GM19452 (cell line): ENCODE measurements around the gene RAPGEF4.

Experiments
- ATAC-seq: cut with Tn5 transposase; IDR thresholded peaks from one replicate; pipeline ENCODE4 v1.9.1; 2021; ENCODE audit not compliant: unreplicated experiment

Gene RAPGEF4

DNA sequence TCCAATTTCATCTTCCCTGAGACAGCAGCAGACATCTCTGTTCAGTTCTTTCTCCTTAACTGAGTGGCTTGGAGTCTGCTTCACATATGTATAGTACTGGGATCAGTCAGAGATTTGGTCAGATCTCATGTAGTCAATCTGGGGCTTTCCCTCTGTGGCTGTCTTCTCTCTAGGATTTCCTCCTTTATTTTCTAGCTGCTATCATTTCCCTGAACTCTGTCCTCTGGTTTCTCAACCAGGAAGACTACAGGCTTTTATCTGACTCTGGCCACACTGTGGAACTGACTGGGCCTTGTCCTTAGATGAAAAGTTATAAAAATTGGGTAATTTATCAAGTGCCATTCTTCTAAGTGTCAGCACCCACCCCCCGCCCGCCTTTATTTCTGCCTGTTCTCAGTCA lies 121.0 kb downstream of the RAPGEF4 start:
- no peak for ATAC-seq

DNA sequence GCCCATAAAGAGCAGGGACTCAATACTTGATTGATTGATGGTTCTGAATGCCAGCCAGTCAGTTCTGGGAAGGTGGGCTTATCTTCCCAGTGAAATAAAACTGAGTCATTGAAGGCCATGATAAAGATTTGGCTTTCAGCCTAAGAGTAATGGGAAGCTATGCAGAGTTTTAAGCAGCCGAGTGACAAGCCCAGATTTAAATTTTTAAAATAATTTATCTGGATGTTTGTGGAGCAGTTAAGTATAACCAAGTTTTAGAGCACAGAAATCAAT lies 122.8 kb downstream of the RAPGEF4 start:
- no peak for ATAC-seq

GRCh38 chr2:172859581-172860335 lies 124.1 kb downstream of the RAPGEF4 start:
- no peak for ATAC-seq

DNA sequence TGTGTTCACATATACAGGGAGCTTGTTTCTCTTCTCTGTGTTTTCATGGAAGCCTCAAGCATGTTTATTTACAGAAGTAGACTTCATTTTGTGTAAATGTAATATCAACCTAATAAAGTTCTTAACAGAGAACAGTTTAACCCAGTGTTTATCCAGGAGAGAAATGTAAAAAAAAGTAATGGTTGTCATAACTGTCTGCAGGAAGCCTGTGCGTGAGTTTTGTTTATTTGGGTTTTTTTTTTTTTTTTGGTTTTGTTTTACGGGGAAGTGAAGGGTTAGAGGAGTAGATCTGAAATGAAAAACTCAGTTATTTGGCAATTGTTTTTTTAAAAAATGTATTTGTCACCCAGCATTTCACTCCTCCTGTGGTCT lies 124.7 kb downstream of the RAPGEF4 start:
- ATAC-seq = no peak

DNA sequence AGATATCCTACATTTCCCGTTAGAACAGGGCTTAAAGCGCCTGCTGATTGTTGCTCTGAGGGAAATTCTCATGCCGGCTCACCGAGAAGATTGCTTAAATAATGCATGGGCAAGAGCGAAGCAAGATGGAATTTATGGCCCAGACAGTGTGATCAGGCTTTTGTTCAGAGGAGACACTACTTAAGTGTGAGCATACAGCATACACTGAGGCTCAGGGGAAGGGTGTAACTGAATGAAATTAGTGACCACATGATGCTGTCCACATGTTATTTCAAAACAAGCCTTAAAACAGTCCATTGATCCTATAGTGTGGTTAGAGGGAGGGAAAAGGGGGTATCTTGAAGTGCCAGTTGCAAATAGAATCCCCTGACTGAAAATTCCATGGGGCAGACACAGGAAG lies 125.5 kb downstream of the RAPGEF4 start:
- no peak for ATAC-seq

- ATAC-seq = no peak
Measured at GRCh38 chr2:172861656-172862476, 126.2 kb downstream of the RAPGEF4 start.

DNA sequence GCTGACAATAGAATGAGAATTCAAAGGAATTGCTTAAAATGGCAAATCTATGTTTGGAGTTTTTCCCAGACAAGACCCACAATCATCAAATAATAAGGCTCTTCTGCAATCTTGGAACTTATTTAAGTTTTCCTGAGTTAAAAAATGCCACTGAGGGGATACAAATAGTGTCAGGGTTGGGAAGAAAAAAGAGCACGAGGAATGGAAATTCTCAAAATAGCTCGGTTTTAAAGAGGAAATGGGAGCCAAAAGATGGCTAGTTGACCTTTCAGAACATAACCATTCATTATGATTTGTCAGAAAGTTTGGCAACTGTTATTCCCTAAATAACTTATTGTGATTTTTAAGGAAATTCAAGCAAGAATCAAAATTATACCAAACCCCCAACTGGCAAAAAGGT lies 127.7 kb downstream of the RAPGEF4 start:
- no peak for ATAC-seq

DNA sequence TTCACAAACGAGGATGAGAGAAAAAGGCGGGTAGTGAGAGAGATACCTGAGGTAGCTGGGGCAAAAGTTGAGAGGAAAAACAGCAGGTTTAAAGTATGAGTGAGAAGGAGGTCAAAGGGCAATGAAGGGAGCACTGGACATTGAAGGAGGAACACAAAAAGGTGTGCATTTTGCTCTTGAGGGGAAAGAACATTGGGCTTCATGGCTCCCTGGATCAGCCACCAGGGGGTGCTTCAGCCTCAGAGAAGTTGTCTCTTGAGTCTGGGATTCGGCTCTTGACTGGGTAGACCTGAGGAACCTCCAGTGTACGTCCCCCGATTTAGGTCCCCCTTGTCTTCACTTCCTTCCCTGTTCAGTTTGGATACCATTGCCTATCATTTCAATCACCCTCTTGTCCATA lies 128.5 kb downstream of the RAPGEF4 start:
- no peak for ATAC-seq

- no peak for ATAC-seq
Measured at GRCh38 chr2:172865422-172865821, 129.8 kb downstream of the RAPGEF4 start.

DNA sequence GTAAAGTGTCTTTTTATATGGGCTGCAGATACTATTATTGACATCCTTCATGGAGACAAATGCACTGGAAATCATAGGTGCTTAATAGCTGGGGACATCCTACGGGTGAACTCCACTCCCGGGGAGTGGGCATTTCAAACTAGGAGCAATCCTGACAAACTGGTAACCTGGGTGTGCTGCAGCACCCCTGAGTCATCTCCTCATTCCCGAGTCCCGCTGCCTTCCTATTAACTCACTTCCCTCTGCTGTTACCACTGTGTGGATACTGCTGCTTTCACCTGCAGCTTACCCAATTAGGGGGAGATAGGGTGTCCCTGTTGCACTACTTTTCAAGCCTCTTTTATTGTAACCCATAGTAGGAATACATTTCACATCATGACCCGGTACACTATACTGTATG lies 134.2 kb downstream of the RAPGEF4 start:
- ATAC-seq = no peak

- ATAC-seq = no peak
Measured at GRCh38 chr2:172870396-172870795, 134.8 kb downstream of the RAPGEF4 start.

- ATAC-seq = no peak
Measured at GRCh38 chr2:172877826-172878225, 142.2 kb downstream of the RAPGEF4 start.

DNA sequence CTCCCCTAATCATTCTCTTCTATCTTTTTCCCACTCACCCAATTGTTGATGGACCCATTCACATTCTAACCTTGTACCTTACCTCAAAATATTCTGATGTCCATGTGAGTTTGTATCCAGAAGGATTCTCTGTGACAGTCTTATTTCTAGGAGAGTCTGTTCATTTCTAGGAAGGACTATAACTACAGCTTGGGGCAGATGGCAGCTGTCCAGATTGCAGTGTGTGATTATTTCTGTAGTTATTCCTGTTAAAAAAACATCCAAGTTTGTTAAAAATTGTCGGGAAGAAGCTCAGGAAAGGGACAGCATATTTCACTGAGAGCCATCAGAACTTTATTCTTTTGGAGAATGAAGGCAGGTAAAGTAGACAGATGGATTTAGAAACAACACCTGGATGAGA lies 142.6 kb downstream of the RAPGEF4 start:
- ATAC-seq = no peak

DNA sequence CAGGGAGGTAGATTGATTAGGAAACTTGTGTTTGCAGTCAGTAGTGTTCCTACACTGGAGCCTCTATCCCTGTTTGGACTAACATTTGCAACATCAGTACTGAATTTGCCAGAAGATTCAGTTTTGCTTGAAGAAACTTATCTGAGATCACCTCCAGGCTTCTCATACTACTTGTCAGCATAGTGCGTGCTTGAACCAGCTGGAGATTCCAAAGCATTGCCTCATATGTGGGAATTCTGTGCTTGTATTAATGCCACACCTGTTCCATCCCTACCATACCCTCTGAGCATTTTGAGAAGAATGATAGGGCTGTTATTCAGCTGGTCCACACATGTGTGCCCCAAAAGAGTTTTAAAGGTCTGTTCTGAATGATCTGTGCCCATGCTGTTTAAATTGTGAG lies 148.7 kb downstream of the RAPGEF4 start:
- no peak for ATAC-seq

GRCh38 chr2:172885996-172886395 lies 150.4 kb downstream of the RAPGEF4 start:
- no peak for ATAC-seq

GRCh38 chr2:172887280-172887679 lies 151.6 kb downstream of the RAPGEF4 start:
- no peak for ATAC-seq

- ATAC-seq = no peak
Measured at GRCh38 chr2:172888714-172889669, 153.3 kb downstream of the RAPGEF4 start.

- ATAC-seq = no peak
Measured at GRCh38 chr2:172889768-172890430, 154.3 kb downstream of the RAPGEF4 start.

DNA sequence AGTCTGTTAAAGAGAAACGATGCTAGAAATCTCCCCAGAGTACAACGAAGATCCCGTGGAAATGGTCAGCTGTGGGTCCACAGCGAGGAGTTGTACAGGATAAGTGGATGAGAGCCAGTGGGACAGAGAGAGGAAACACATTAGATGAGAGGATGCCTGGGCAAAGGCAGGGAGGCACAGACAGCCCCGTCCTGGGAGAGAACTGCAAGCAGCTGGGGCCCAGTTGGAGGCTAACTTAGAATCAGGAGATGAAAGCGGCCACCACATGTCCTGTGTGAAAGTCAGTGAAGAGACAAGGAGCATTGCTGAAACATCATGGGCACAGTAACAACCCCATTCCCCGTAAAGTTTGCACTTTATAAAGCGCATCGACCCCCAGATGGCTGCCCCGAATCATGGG lies 157.5 kb downstream of the RAPGEF4 start:
- ATAC-seq = no peak

DNA sequence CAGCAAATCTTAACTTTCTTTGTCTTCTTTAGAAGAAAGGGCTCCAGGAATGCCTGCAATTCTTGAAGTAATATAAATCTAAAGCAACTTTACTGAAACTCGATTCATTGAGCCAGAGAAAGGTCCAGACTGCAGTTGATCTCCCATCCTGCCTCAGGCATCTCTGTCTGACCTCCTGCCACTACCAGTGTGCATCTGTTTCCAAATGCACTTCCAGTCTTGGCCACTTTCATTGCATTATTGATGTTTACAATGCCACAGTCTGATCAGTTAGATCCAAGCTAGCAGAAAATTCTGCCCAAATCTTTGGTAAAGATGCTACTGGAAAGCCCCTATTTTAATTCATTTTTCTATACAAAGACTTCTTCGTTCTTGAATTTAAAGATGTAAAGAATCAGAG lies 158.0 kb downstream of the RAPGEF4 start:
- no peak for ATAC-seq
